Heart left ventricle (tissue), 13 donors: ENCODE measurements around the gene HPSE2.

Experiments used
- CTCF ChIP-seq, 12 donors: fragments of 200-600 bp; sonication (generic) in 4 of 12; IDR thresholded peaks; one replicate each; pipeline versions ENCODE4 v1.5.0 to v1.8.0; 2018 to 2022; ENCODE audit warnings: antibody characterized with exemption in 12 of 12, mild to moderate bottlenecking in 5 of 12
- POLR2A ChIP-seq, 2 donors: fragments of 450-650 bp; IDR thresholded peaks; one replicate each; pipeline ENCODE4 v1.6.1; 2017; ENCODE audit warnings: antibody characterized with exemption in 2 of 2, mild to moderate bottlenecking in 2 of 2, moderate library complexity in 2 of 2
- donor health status: ischemic (EF 13 %, LVEDD 7.1; RV severe dilation, severe dysfunction).
- donor health status: DM: no; HTN: yes; CAD: no.
- donor health status: DM: no; HTN: no; CAD: no.
- donor health status: ischemic (EF 25% LVEDD 6.9; RV normal size, moderate dysfunction).
- donor health status: ischemic (EF 25% LVEDD 5.7; RV mildly dilated, moderate dysfunction).
- donor health status: ischemic (EF 35%, LVEDD 5.7; RV mildly dilated, moderate dysfunction).
- donor health status: nonischemic (EF 11% LVEDD 7.7; RV severe dilation, severe dysfunction).
- donor health status: DM: yes; HTN: yes; CAD: no.
- donor health status: PGD.
- donor health status: ischemic (EF 29% LVEDD 5.4; RV normal size, mild dysfunction).
- donor health status: nonischemic (EF 23%, LVEDD 6.1; RV moderate dilation, normal function).

GRCh38 chr10:98410135-98410743 is 825.4 kb downstream of the HPSE2 start:
- TF ChIP-seq CTCF (IDR thresholded peaks at IDR 0.05) (no peak), POLR2A (IDR thresholded peaks at IDR 0.05) (no peak)
